Ishikawa (cell line): ENCODE measurements around the gene CEP128.

ENCODE experiments used
- FOXM1 ChIP-seq: IDR thresholded peaks from 2 replicates; pipeline ENCODE4 v1.6.1; 2012; ENCODE audit warnings: low read depth, borderline replicate concordance
- TAF1 ChIP-seq: IDR thresholded peaks from 2 replicates; pipeline ENCODE4 v1.6.1; 2012; ENCODE audit warnings: low read depth, mild to moderate bottlenecking
- TEAD4 ChIP-seq: IDR thresholded peaks from 2 replicates; pipeline ENCODE4 v1.6.1; 2012
- YY1 ChIP-seq: IDR thresholded peaks from 2 replicates; pipeline ENCODE4 v1.6.1; 2012; ENCODE audit warnings: low read depth

DNA sequence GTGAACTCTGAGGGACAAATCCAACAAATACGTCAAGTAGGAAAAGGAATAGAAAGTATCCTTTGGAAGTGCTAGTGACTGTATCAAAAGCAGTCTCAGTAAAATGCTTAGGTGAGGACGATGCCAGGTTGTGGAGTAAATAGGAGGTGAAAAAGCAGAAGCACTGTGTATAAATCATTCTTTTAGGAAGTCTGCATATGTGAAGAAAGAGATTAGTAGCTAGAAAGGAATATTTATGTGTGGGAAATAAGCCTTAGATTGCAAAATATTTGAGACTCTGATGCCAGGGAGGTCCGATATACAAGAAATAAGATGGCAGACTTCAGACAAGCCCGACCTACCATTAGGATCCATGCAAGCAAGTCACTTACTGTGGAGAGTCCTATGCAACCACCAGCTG is 7.9 kb downstream of the CEP128 start:
- TF ChIP-seq YY1: no peak
- TF ChIP-seq FOXM1: no peak
- no peak for TF ChIP-seq TEAD4
- no peak for TF ChIP-seq TAF1
